Measurements from ENCODE around the gene TBC1D7.

Gene TBC1D7

DNA sequence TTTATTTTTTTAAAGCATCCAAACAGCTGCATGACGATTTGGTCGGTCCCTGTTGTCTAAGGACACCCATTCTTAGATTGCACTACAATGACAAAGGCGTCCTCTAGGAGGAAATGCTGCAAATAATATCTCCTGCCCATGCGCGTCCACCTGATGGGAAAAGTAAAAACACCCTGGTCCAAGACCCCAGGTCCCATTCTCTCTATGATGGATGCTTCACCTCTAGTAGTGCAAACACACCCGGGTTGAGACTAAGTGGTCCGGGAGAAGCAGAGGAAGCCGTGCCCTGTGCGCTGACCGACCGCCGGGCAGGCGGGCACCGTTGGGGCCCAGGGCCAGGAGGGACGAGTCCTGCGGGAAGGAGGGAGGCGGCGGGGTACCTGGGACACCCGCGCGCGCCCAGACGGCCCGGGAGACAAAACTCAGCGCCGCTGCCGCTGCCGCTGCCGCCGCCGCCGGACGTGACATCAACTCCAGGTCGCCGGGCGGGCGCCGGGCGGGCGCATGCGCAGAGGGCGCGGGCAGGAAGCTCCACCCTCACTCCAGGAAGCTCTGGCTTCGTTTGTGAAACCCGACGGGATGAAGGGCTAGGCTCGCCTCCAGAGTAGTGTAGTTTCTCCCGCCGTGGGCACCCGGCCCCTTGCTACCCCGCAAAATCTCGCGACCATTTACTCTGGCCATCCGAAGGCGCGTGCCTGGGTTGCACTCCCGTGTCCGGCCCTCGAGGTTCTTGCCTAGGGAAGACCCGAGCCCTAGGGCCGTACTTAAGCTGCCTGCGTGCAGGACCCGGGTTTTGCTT lies at the start of gene TBC1D7:
Gene TBC1D7 (minus strand): TSS at position 462 of the 799 bp plus-strand sequence. CDS start 1,639 bp downstream, outside the sequence.
- in situ Hi-C loops (cut with HindIII; ENCODE audit: low pct_unique_long_range_greater_than_20kb, low sequenced_read_pairs): no loop called here
- DNase-seq (ENCODE audit: low read depth in 1 of 2, low spot score in 1 of 2): peak; percentile 80 to 95
- TF ChIP-seq JUND (IDR thresholded peaks at IDR 0.05; ENCODE audit: low read depth): no peak

DNA sequence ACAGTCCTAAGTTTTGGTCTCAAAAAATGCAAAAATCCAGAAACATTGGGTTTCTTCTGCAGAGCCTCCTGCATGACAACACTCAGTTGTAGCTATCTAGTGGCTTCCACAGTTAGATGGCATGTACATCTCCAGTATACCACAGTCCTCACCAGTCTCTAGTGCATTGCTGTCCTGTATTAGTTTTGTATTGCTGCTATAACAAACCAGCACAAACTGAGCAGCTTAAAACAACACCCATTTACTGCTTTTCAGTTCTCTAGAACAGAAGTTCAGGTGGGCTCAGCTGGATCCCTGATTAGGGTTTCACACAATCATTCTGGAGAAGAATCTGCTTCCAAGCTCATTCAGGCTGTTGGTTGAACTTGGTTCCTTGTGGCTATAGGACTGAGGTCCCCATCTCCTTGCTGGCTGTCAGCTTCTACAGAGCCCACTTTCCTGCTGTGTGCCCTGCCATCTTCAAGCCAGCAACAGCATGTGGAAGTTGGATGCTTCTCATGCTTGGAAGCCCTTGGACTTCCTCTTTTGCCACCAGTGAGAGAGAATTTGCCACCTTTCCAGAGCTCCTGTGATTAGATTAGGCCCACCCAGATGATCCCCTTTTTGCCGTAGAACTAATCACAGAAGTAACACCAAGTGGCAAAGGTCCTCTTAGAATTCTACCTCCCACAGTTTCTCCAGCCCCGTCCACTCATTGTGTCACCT lies 48.9 kb upstream of the TBC1D7 start:
- DNase-seq (ENCODE audit: low read depth in 1 of 2, low spot score in 1 of 2): no peak
- in situ Hi-C loops (cut with HindIII; ENCODE audit: low pct_unique_long_range_greater_than_20kb, low sequenced_read_pairs): no loop called here
- no peak for TF ChIP-seq JUND (IDR thresholded peaks at IDR 0.05; ENCODE audit: low read depth)

DNA sequence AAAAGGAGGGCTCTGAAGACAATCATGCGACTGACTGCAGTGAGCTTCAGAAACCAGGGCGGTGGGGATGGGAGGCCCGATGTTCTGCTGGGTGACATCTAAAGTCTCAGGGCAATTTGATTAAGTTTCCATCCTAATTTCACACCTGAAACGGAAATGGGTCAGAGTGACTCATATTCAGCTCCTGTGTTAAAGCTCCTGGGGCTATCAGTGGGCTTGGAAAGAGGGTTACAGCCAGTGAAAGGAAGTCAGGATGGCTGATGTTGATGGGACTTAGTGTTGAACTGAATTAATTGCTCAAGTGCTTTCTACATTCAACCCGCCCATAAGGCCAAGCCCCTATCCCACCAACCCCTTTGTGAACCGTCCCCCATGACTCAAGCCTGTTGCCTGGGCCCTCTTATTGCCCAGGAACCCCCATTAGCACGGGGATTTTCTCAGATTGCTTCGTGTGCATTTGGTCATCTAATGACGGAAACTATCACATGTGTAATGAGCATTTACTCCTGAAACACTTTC lies 47.1 kb upstream of the TBC1D7 start:
- no peak for DNase-seq (ENCODE audit: low read depth in 1 of 2, low spot score in 1 of 2)
- no peak for TF ChIP-seq JUND (IDR thresholded peaks at IDR 0.05; ENCODE audit: low read depth)
- in situ Hi-C loops (cut with HindIII; ENCODE audit: low pct_unique_long_range_greater_than_20kb, low sequenced_read_pairs): no loop called here

DNA sequence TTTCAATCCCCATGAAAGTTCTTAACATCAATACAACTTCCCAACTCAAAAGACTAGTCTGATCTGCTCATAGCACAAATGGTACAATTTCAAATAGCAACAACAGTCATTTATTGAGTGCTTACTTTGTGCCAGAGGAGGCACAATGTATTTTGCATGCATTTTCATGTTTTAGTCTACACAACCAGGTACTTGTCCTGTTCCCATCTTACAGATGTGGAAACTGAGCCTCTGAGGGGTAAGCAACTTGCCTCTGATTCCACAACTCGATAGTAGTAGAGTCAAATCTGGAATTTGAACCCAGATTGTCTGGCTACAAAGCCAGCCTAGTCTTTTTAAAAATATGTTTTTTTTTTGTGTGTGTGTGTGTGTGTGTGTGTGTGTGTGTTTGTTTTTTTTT lies 45.6 kb upstream of the TBC1D7 start:
- DNase-seq (ENCODE audit: low read depth in 1 of 2, low spot score in 1 of 2): no peak
- in situ Hi-C loops (cut with HindIII; ENCODE audit: low pct_unique_long_range_greater_than_20kb, low sequenced_read_pairs): no loop called here
- TF ChIP-seq JUND (IDR thresholded peaks at IDR 0.05; ENCODE audit: low read depth): no peak

DNA sequence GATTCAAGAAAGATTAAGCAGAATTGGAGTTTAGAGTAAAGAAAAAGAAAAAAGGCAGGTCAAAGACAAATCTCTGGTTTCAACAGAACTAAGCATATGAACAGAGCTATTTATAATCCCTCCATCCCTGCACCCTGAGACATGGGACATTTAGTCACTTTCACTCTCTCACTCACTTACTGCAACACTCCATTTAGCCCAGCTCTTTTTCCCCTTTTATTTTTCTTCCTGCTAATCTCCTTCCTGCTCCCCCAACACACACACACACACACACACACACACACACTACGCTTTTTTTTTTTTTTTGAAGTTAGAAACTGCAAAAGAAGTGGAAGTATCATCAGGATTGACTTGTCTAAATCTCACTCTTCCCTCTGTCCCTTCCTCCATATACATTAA lies 45.1 kb upstream of the TBC1D7 start:
- in situ Hi-C loops (cut with HindIII; ENCODE audit: low pct_unique_long_range_greater_than_20kb, low sequenced_read_pairs): no loop called here
- no peak for TF ChIP-seq JUND (IDR thresholded peaks at IDR 0.05; ENCODE audit: low read depth)
- no peak for DNase-seq (ENCODE audit: low read depth in 1 of 2, low spot score in 1 of 2)

DNA sequence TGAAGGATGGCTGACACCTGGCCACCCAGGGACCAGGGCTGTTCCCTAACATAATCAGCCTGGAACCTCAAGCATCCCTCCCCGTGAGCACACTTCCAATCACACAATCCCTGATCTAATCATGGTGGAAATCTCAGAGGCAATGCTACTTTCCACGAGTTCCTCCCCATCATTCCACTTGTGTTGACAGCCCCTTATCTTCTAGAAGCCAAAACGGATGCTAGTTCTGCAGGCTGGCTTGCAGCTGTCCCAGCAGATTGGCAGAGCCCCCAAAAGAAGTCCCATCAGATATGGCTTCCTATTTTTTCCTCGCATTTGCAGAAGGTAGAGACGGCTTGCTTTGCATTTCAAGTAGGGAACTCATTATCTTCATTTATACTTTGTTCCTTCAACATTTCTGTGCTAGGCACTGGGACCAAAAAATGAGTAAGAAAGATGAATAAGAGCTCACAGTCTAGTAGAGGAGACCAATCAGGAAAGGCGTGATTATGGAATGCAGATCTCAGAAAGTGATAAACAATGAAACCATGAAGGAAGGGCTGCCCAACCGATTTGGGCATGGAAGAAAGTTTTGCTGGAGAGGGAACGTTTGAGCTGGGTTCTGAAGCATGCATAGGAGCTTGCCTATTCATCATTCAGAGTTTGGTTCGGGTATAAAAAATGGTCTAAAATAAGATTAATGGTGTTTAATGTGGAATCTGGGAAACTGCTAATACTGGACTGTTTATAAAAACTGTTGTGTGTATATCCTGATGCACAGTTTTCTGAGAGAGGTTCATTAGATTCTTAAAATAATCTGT lies 44.6 kb upstream of the TBC1D7 start:
- in situ Hi-C loops (cut with HindIII; ENCODE audit: low pct_unique_long_range_greater_than_20kb, low sequenced_read_pairs): no loop called here
- no peak for TF ChIP-seq JUND (IDR thresholded peaks at IDR 0.05; ENCODE audit: low read depth)
- DNase-seq (ENCODE audit: low read depth in 1 of 2, low spot score in 1 of 2): no peak

DNA sequence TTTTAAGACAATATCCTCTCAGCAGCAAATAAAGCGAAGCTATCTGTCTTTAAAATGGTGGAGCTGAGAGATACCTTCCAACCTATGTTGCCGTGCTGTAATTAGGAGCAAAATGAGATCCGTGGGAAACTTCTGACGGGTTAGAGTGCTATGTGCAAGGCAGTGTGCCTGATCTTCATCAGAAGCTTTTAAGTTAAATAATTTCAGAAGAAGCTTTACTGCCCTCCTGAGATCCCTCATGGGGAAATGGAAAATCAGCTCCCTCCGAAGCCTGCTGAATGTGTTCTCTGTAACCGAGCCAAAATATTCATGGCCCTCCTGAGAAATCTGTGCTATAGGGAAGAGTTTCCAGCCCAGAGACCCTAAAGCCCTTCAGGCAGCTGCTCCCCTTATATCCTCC lies 43.7 kb upstream of the TBC1D7 start:
- no peak for TF ChIP-seq JUND (IDR thresholded peaks at IDR 0.05; ENCODE audit: low read depth)
- DNase-seq (ENCODE audit: low read depth in 1 of 2, low spot score in 1 of 2): no peak
- in situ Hi-C loops (cut with HindIII; ENCODE audit: low pct_unique_long_range_greater_than_20kb, low sequenced_read_pairs): no loop called here

DNA sequence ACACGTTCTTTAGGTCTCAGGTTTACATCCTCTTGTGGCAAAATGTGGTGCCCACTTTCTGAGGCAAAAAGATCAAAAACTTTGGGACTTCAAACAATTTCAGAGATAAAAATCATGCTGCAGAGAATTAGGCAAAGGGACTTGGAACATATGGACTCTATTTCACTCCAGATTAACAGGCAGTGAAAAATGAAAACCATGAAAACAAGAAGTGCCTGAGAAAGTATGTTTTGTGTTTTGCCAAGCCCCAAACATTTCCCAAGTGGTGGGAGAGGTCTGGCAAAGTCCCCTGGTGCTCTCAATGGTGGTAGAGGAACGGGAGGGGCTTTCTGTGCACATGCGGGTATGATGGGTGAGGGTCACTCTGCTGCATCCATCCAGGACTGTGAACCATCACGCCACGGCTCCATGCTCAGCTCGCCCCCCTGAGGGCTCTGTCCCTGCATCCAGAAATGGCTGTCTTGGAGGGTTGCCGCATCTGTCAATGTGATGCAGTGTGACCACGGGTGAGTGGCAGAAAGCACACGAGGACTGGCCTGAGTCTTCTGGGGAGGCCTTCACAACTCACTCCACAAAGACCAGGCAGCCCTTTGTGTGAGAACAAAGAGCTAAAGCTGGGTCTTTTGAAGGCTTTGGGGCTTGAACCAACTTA lies 43.2 kb upstream of the TBC1D7 start:
- in situ Hi-C loops (cut with HindIII; ENCODE audit: low pct_unique_long_range_greater_than_20kb, low sequenced_read_pairs): no loop called here
- no peak for DNase-seq (ENCODE audit: low read depth in 1 of 2, low spot score in 1 of 2)
- no peak for TF ChIP-seq JUND (IDR thresholded peaks at IDR 0.05; ENCODE audit: low read depth)

DNA sequence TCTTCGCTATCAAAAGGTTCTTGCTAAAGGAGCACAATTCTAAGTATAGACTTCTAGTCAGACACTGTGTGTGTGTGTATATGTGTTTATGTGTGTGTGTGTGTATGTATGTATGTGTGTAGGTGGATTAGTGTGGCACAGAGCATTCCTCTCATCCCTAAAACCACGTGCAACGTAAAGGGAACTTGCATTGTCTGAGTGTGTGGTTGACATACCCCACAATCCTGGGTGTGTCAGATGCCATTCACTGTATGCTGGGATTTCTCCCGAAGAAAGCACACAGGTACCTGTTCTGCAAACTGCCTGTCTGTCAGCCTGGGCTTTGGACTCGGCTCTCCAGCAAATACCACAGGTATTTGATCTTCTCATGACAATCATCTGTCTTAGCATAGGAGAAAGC lies 42.3 kb upstream of the TBC1D7 start:
- in situ Hi-C loops (cut with HindIII; ENCODE audit: low pct_unique_long_range_greater_than_20kb, low sequenced_read_pairs): no loop called here
- no peak for TF ChIP-seq JUND (IDR thresholded peaks at IDR 0.05; ENCODE audit: low read depth)
- DNase-seq (ENCODE audit: low read depth in 1 of 2, low spot score in 1 of 2): peak; percentile 39 to 62

DNA sequence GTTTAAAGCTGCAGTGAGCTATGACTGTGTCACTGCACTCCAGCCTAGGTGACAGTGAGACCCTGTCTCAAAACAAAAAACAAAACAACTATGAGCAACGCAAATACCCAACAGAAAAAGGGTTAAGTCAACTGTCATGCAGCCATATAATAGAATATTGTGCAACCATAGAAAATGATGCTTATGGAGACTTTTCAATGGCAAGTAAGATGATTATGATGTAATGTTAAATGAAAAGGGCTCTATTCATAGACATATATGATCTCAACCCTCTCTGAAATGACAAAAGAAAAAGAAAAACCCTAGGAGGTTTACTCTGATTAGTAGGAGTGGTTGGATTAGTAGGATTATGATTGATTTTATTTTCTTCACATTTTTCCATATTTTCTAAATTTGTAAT lies 41.3 kb upstream of the TBC1D7 start:
- in situ Hi-C loops (cut with HindIII; ENCODE audit: low pct_unique_long_range_greater_than_20kb, low sequenced_read_pairs): no loop called here
- no peak for TF ChIP-seq JUND (IDR thresholded peaks at IDR 0.05; ENCODE audit: low read depth)
- DNase-seq (ENCODE audit: low read depth in 1 of 2, low spot score in 1 of 2): no peak

DNA sequence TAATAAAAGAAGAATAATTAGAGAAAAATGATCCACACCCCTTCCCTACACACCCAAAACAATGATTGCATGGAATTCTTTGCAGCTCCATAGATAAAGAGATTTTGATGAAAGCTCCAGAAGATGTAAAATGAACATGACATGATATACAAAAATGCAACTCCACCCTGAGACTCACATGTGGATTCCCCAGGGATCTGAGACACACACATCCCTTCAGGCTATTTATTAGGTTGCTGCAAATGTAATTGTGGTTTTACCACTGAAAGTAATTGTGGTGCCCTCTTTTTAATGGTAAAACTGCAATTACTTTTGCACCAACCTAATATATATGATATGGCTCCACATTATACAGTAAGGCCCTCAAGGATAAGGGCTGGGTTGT lies 40.4 kb upstream of the TBC1D7 start:
- TF ChIP-seq JUND (IDR thresholded peaks at IDR 0.05; ENCODE audit: low read depth): no peak
- in situ Hi-C loops (cut with HindIII; ENCODE audit: low pct_unique_long_range_greater_than_20kb, low sequenced_read_pairs): no loop called here
- no peak for DNase-seq (ENCODE audit: low read depth in 1 of 2, low spot score in 1 of 2)

DNA sequence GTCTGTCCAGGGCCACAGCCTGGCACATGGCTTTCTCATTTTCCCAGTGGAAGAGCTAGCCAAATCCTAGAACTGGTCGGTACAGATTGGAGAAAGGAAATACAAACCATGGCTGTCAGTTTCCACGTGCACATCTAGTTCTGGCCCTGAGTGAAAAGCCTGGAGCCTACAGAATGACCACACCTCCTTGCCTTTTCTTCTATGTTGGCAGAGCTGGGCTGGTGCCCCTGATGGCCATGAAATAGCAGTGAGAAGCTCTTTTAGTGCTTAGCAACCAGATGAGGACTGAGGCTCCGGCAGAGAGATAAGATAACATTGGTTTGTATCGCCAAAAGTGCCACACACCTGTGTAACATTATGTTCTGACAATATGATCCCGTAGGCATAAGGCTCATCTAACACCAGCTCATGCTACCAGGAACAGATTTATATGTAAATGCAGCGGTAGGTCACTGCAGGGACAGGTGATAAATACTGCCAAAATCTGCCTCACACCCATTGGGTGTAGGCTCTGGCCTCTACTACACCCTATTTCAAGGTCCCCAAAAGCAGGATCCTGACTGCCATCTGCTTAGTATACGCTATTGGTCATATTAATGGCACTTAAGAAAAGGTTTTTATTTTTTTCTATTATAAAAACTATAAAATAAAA lies 39.9 kb upstream of the TBC1D7 start:
- in situ Hi-C loops (cut with HindIII; ENCODE audit: low pct_unique_long_range_greater_than_20kb, low sequenced_read_pairs): no loop called here
- no peak for TF ChIP-seq JUND (IDR thresholded peaks at IDR 0.05; ENCODE audit: low read depth)
- DNase-seq (ENCODE audit: low read depth in 1 of 2, low spot score in 1 of 2): no peak

Data from T47D (cell line).